Caco-2 (cell line): ENCODE results near the gene CLNK. TPM values are rescaled to one million over a fixed set of nuclear protein-coding genes. Genes with fewer than 3 reads are reported as not detected.

ENCODE experiments used
- BruUV-seq: library from RNA; stranded (reverse); fragments of 400-500 nt; replicated peaks from 2 replicates; lab custom pipeline; 2021; lab: Mats Ljungman, UMichigan
- CTCF ChIA-PET: fragments of 300-600 bp; sonication (Branson Sonifier 250); formaldehyde crosslinking; loops from one replicate; lab custom pipeline; 2022; ENCODE audit warnings: antibody characterized with exemption; lab: Charles Lee
- POLR2A ChIA-PET: fragments of 300-600 bp; sonication (Branson Sonifier 250); formaldehyde crosslinking; loops from one replicate; lab custom pipeline; 2022; ENCODE audit warnings: antibody characterized with exemption; lab: Charles Lee
- DNase-seq, 2 experiments: peaks; one replicate each; pipeline versions ENCODE4 v3.0.0 to v3.0.0-alpha.2; 2020 to 2022
- H3K27me3 ChIP-seq: replicated peaks from 2 replicates; pipeline ENCODE4 v1.6.0; 2011; ENCODE audit warnings: low read length; ENCODE audit not compliant: control insufficient read depth, insufficient read depth
- H3K36me3 ChIP-seq: 2 replicates; pipeline ENCODE4 v1.5.1; 2011; ENCODE audit warnings: low read length; ENCODE audit not compliant: control insufficient read depth, insufficient read depth
- H3K4me1 ChIP-seq: fragments of 250-450 bp; sonication (Bioruptor Pico); 2 replicates; pipeline ENCODE4 v1.5.1; 2020; ENCODE audit warnings: mild to moderate bottlenecking
- H3K4me3 ChIP-seq: 2 replicates; pipeline ENCODE4 v1.5.1; 2011; ENCODE audit warnings: low read depth, mild to moderate bottlenecking, control low read depth, low read length
- H3K9me3 ChIP-seq: fragments of 250-450 bp; sonication (Bioruptor Pico); 2 replicates; pipeline ENCODE4 v1.5.1; 2020; ENCODE audit warnings: mild to moderate bottlenecking, moderate library complexity
- H3K27ac Mint-ChIP-seq: one replicate; pipeline ENCODE4 v1.8.0; 2022; ENCODE audit warnings: mixed read lengths; ENCODE audit not compliant: unreplicated experiment
- H3K27me3 Mint-ChIP-seq: one replicate; pipeline ENCODE4 v1.8.0; 2022; ENCODE audit warnings: mixed read lengths; ENCODE audit not compliant: insufficient read depth, unreplicated experiment
- H3K36me3 Mint-ChIP-seq: one replicate; pipeline ENCODE4 v1.8.0; 2022; ENCODE audit warnings: mild to moderate bottlenecking, mixed read lengths; ENCODE audit not compliant: insufficient read depth, unreplicated experiment
- H3K4me1 Mint-ChIP-seq: one replicate; pipeline ENCODE4 v1.8.0; 2022; ENCODE audit warnings: low read depth, mixed read lengths; ENCODE audit not compliant: unreplicated experiment
- H3K4me3 Mint-ChIP-seq: one replicate; pipeline ENCODE4 v1.8.0; 2022; ENCODE audit warnings: mild to moderate bottlenecking, moderate library complexity, mixed read lengths; ENCODE audit not compliant: unreplicated experiment
- H3K9me3 Mint-ChIP-seq: one replicate; pipeline ENCODE4 v1.8.0; 2022; ENCODE audit warnings: mixed read lengths; ENCODE audit not compliant: unreplicated experiment
- intact Hi-C: fragments of 100-400 bp; cut with micrococcal nuclease; formaldehyde crosslinking; loops from one replicate; pipeline ENCODE4 v1.10.0; 2022; ENCODE audit not compliant: unreplicated experiment
- total RNA-seq: library from RNA; stranded (reverse); gene quantifications from 2 replicates; pipeline ENCODE4 v1.2.3, GENCODE V29; 2022
- TF ChIP-seq, protein P1 (sequence below), 2 experiments: fragments of 200-600 bp in 1 of 2; IDR thresholded peaks; 1 replicate in 1 of 2; 2 replicates in 1 of 2; pipeline versions ENCODE4 v1.5.1 to v1.8.0; 2011 to 2022; ENCODE audit warnings: antibody characterized with exemption in 1 of 2, control low read depth in 1 of 2, inconsistent platforms in 1 of 2, low read depth in 1 of 2, low read length in 1 of 2, mild to moderate bottlenecking in 1 of 2, moderate library complexity in 1 of 2; ENCODE audit not compliant: insufficient read depth in 1 of 2, severe bottlenecking in 1 of 2, unreplicated experiment in 1 of 2

The CLNK gene
- total RNA-seq, 1 experiment from 2014 or later, result not detected

DNA sequence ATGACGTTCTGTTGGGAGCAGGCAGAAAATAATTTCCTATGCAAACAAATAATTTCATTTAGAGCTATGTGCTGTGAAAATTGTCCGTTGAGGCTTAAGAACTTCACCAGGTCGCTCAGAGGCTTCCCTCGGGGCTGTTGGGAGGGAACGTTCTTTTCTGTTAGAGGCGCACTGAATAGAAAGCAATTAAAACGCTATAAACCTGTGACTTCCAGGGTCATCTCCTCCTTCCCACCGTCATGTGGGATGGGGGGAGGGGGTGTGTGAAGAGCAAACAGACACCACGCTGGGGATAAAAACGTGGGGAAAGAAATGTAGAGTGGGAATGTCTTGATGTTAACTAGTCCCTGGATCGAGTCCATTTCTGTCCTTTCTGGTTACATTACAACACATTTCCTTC lies 192.1 kb downstream of the CLNK start:
- TF ChIP-seq, protein P1, sequence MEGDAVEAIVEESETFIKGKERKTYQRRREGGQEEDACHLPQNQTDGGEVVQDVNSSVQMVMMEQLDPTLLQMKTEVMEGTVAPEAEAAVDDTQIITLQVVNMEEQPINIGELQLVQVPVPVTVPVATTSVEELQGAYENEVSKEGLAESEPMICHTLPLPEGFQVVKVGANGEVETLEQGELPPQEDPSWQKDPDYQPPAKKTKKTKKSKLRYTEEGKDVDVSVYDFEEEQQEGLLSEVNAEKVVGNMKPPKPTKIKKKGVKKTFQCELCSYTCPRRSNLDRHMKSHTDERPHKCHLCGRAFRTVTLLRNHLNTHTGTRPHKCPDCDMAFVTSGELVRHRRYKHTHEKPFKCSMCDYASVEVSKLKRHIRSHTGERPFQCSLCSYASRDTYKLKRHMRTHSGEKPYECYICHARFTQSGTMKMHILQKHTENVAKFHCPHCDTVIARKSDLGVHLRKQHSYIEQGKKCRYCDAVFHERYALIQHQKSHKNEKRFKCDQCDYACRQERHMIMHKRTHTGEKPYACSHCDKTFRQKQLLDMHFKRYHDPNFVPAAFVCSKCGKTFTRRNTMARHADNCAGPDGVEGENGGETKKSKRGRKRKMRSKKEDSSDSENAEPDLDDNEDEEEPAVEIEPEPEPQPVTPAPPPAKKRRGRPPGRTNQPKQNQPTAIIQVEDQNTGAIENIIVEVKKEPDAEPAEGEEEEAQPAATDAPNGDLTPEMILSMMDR (IDR thresholded peaks at IDR 0.05; ENCODE audit: insufficient read depth in 1 of 2, low read depth in 1 of 2, low read length in 1 of 2, severe bottlenecking in 1 of 2, unreplicated experiment in 1 of 2), result no peak
- no peaks in the 10 kb centered on the region for H3K36me3 Mint-ChIP-seq
- POLR2A ChIA-PET, result no interaction called here

DNA sequence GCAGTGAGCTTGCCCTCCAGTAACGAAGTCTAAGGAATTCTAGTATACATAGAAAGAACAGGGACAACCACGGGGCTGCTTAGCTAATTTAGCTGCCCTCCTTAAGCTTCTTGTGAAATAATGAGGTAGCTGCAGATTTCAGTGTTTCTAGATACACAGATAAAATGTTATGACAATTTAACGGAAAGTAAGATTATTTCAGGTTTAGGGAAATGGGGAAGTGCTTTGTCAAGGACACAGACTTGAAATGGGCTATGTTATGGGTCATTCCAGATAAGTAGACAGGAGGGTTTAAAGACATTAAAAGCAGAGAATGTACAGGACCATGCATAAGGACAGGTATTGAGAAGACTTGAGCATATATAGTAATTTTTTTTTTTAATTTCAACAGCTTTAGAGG lies 193.2 kb downstream of the CLNK start:
- Histone ChIP-seq H3K27me3 (no peaks in the 10 kb centered on the region), H3K4me3 (no peak overlapping the region), H3K36me3 (no peaks in the 10 kb centered on the region), H3K4me1 (no peaks in the 10 kb centered on the region), H3K9me3 (no peaks in the 10 kb centered on the region)
- Mint-ChIP-seq H3K4me1 (no peaks in the 10 kb centered on the region), H3K36me3 (no peaks in the 10 kb centered on the region), H3K27me3 (peaks cover 10% of the 10 kb centered on the region), H3K27ac (no peak overlapping the region), H3K4me3 (no peak overlapping the region), H3K9me3 (no peaks in the 10 kb centered on the region)
- TF ChIP-seq, protein P1 (IDR thresholded peaks at IDR 0.05; ENCODE audit: insufficient read depth in 1 of 2, low read depth in 1 of 2, low read length in 1 of 2, severe bottlenecking in 1 of 2, unreplicated experiment in 1 of 2), result no peak
- ChIA-PET CTCF (no interaction called here), POLR2A (no interaction called here)
- intact Hi-C loops, result no loop called here
- no TSS peak for BruUV-seq
- DNase-seq, result no peak

More for the DNA sequence above, 192.1 kb downstream of the CLNK start:
- H3K9me3 Mint-ChIP-seq, result no peaks in the 10 kb centered on the region
- intact Hi-C loops, result no loop called here
- no TSS peak for BruUV-seq
- Histone ChIP-seq H3K4me3 (no peak overlapping the region), H3K4me1 (no peaks in the 10 kb centered on the region), H3K36me3 (no peaks in the 10 kb centered on the region), H3K27me3 (no peaks in the 10 kb centered on the region), H3K9me3 (no peaks in the 10 kb centered on the region)
- CTCF ChIA-PET, result no interaction called here
- H3K27me3 Mint-ChIP-seq, result peaks cover 10% of the 10 kb centered on the region
- H3K4me1 Mint-ChIP-seq, result no peaks in the 10 kb centered on the region
- no peak overlapping the region for H3K27ac Mint-ChIP-seq
- H3K4me3 Mint-ChIP-seq, result no peak overlapping the region
- no peak for DNase-seq

DNA sequence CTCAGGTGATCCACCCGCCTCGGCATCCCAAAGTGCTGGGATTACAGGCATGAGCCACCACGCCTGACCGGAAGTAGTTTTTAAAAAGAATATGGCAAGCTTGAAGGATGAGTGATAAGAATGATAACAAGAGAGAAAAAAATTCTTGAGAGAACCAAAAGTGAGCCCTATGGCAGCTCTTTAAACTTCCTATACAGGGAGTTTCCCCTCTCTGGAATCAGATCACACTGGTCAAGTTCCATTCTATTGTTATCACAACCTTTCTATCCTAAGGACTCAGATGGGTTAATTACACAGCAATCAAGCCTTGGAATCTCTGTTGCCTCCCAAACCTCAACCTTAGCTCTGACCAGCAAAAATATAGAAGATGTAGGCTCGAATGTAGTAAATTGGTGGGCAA lies 193.6 kb downstream of the CLNK start:
- H3K27me3 Mint-ChIP-seq, result peaks cover 10% of the 10 kb centered on the region
- no peak overlapping the region for H3K27ac Mint-ChIP-seq
- H3K27me3 ChIP-seq, result no peaks in the 10 kb centered on the region
- no peak for DNase-seq
- intact Hi-C loops, result no loop called here
- no TSS peak for BruUV-seq
- H3K4me3 Mint-ChIP-seq, result no peak overlapping the region
- no peaks in the 10 kb centered on the region for H3K4me1 ChIP-seq
- no peaks in the 10 kb centered on the region for H3K36me3 Mint-ChIP-seq
- no peak overlapping the region for H3K4me3 ChIP-seq
- H3K9me3 ChIP-seq, result no peaks in the 10 kb centered on the region
- no peaks in the 10 kb centered on the region for H3K9me3 Mint-ChIP-seq
- ChIA-PET CTCF (no interaction called here), POLR2A (no interaction called here)
- H3K4me1 Mint-ChIP-seq, result no peaks in the 10 kb centered on the region
- H3K36me3 ChIP-seq, result no peaks in the 10 kb centered on the region
- TF ChIP-seq, protein P1 (IDR thresholded peaks at IDR 0.05; ENCODE audit: insufficient read depth in 1 of 2, low read depth in 1 of 2, low read length in 1 of 2, severe bottlenecking in 1 of 2, unreplicated experiment in 1 of 2), result no peak
